Transverse colon (tissue), 4 donors: ENCODE results near the gene INSM2.

Source experiments
- POLR2AphosphoS5 ChIP-seq, 3 donors: sonication (generic); formaldehyde crosslinking; IDR thresholded peaks; one replicate each; pipeline ENCODE4 v1.6.1; 2016; ENCODE audit warnings: antibody characterized with exemption in 3 of 3
- TF ChIP-seq, protein P1 (sequence below), 5 experiments: fragments of 200-600 bp in 3 of 5; fragments of 450-650 bp in 2 of 5; sonication (generic) in 3 of 5; IDR thresholded peaks; 1 replicate in 2 of 5; 2 replicates in 3 of 5; pipeline ENCODE4 v1.5.1; 2016 to 2017; ENCODE audit warnings: antibody characterized with exemption in 5 of 5, inconsistent platforms in 3 of 5, mild to moderate bottlenecking in 2 of 5, moderate library complexity in 1 of 5

DNA sequence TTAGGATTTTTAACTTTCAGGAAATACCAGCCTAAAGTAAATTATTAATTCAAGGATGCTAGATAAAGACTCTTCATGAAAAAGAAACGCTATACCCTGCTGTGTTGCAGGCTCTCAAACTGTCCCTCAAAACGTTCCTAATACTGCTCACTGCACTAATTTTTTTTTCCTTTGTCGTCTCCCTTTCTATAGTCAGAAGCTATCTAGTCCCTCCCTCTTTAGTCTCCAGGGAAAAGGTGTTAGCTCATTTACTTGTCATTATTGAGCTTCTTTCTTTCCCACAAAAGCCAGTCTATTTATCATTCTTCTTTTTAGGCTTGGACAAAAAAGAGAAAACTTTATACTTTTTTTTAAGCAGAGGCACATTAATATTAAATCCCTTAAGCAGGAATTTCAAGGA lies 30.3 kb upstream of the INSM2 start:
- no peak for TF ChIP-seq POLR2AphosphoS5 (IDR thresholded peaks at IDR 0.05)
- TF ChIP-seq, protein P1, sequence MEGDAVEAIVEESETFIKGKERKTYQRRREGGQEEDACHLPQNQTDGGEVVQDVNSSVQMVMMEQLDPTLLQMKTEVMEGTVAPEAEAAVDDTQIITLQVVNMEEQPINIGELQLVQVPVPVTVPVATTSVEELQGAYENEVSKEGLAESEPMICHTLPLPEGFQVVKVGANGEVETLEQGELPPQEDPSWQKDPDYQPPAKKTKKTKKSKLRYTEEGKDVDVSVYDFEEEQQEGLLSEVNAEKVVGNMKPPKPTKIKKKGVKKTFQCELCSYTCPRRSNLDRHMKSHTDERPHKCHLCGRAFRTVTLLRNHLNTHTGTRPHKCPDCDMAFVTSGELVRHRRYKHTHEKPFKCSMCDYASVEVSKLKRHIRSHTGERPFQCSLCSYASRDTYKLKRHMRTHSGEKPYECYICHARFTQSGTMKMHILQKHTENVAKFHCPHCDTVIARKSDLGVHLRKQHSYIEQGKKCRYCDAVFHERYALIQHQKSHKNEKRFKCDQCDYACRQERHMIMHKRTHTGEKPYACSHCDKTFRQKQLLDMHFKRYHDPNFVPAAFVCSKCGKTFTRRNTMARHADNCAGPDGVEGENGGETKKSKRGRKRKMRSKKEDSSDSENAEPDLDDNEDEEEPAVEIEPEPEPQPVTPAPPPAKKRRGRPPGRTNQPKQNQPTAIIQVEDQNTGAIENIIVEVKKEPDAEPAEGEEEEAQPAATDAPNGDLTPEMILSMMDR (IDR thresholded peaks at IDR 0.05): no peak
